ENCODE results near the gene ADGRG3. TPM values are rescaled to one million over a fixed set of nuclear protein-coding genes. Genes with fewer than 3 reads are reported as not detected.

ADGRG3 gene
- total RNA-seq, 1 experiment from 2014 or later: 0.46 TPM

- Histone ChIP-seq H3K18ac (ENCODE audit: insufficient read length, low read depth, low read length) (no peak overlapping the region), H3K9ac (ENCODE audit: extremely low read depth, insufficient read length, low read length) (no peak overlapping the region), H2AK5ac (ENCODE audit: insufficient read length, low read length) (no peak overlapping the region), H4K20me1 (ENCODE audit: control insufficient read depth, insufficient read depth, insufficient read length) (no peaks in the 10 kb centered on the region), H4K8ac (replicated peaks; ENCODE audit: insufficient read length, low read depth, low read length) (no peak overlapping the region), H3K27me3 (ENCODE audit: insufficient read depth, low read length) (no peaks in the 10 kb centered on the region), H2BK5ac (ENCODE audit: insufficient read length, low read length) (no peak overlapping the region), H3T11ph (ENCODE audit: low read length) (no peak overlapping the region), H3K23ac (ENCODE audit: insufficient read length, low read depth, low read length) (no peak overlapping the region), H2BK120ac (ENCODE audit: low read depth, low read length, poor library complexity, severe bottlenecking) (no peak overlapping the region), H3K4ac (ENCODE audit: low read depth, low read length) (no peak overlapping the region), H3K14ac (ENCODE audit: insufficient read depth, low read length) (no peak overlapping the region), H4K5ac (ENCODE audit: insufficient read length, low read depth, low read length) (no peak overlapping the region), H2BK12ac (ENCODE audit: insufficient read length, low read depth, low read length) (no peak overlapping the region), H2BK15ac (ENCODE audit: low read depth, low read length) (no peak overlapping the region), H2AFZ (ENCODE audit: low read length) (no peak overlapping the region), H3K27ac (ENCODE audit: insufficient read length, low read depth, low read length) (no peak overlapping the region), H3K4me1 (ENCODE audit: insufficient read depth, low read length) (no peaks in the 10 kb centered on the region), H3K23me2 (ENCODE audit: insufficient read length, low read depth, low read length, poor library complexity, severe bottlenecking) (no peaks in the 10 kb centered on the region), H3K56ac (ENCODE audit: insufficient read length, low read depth, low read length) (no peak overlapping the region), H4K91ac (ENCODE audit: insufficient read length, low read depth, low read length) (no peak overlapping the region), H3K79me2 (ENCODE audit: insufficient read depth, low read length) (no peaks in the 10 kb centered on the region), H2BK20ac (ENCODE audit: low read depth, low read length, poor library complexity, severe bottlenecking) (no peak overlapping the region), H3K9me3 (ENCODE audit: control insufficient read depth, low read depth, low read length) (no peaks in the 10 kb centered on the region), H3K4me2 (ENCODE audit: insufficient read depth, insufficient read length, low read length) (no peak overlapping the region), H3K79me1 (ENCODE audit: insufficient read depth, low read depth, low read length, poor library complexity, severe bottlenecking) (no peaks in the 10 kb centered on the region)
- Mint-ChIP-seq H3K4me3 (no peak overlapping the region), H3K36me3 (ENCODE audit: insufficient read depth in 1 of 3, low read depth in 3 of 3) (no peaks in the 10 kb centered on the region; a peak in 1 of 7 replicates), H3K27ac (no peak overlapping the region), H3K27me3 (ENCODE audit: low read depth) (peaks cover 30% of the 10 kb centered on the region), H3K9me3 (peaks cover 0 to 16% of the 10 kb centered on the region in 2 experiments; a peak in 2 of 5 replicates), H3K4me1 (peaks cover 6% of the 10 kb centered on the region in 2 experiments)
- no peak for TF ChIP-seq CTCF (conservative IDR thresholded peaks at IDR 0.05)
- no CpG with 5 or more reads among the region's 3 CpGs for WGBS (ENCODE audit: extremely low coverage, insufficient read length, low lambda C conversion rate)
- DNase-seq: no peak
These were observed 40.1 kb downstream of the ADGRG3 start for GRCh38 chr16:57708168-57708567.
